Stimulated activated naive CD8-positive, alpha-beta T cell treated with anti-CD3 and anti-CD28 coated beads, Interleukin-15, Interleukin-2, amounts not matched to agents 100 ng/mL and 50 ng/mL, for 24 hours (primary cell): Measurements from ENCODE around the gene MAMLD1.
A peak's percentile ranks its signal among the peaks of the same experiment; 100 is the strongest.

Source experiments
- H3K27ac Mint-ChIP-seq: one replicate; pipeline ENCODE4 v1.8.0; 2021; ENCODE audit warnings: mild to moderate bottlenecking, mixed read lengths
- H3K27me3 Mint-ChIP-seq: one replicate; pipeline ENCODE4 v1.8.0; 2021; ENCODE audit warnings: mixed read lengths
- H3K36me3 Mint-ChIP-seq: one replicate; pipeline ENCODE4 v1.8.0; 2021; ENCODE audit warnings: low read depth, mixed read lengths
- H3K4me1 Mint-ChIP-seq: one replicate; pipeline ENCODE4 v1.8.0; 2021; ENCODE audit warnings: low read depth, mixed read lengths
- H3K4me3 Mint-ChIP-seq: one replicate; pipeline ENCODE4 v1.8.0; 2021; ENCODE audit warnings: mild to moderate bottlenecking, mixed read lengths
- H3K9me3 Mint-ChIP-seq: one replicate; pipeline ENCODE4 v1.8.0; 2021; ENCODE audit warnings: mixed read lengths

Gene MAMLD1

DNA sequence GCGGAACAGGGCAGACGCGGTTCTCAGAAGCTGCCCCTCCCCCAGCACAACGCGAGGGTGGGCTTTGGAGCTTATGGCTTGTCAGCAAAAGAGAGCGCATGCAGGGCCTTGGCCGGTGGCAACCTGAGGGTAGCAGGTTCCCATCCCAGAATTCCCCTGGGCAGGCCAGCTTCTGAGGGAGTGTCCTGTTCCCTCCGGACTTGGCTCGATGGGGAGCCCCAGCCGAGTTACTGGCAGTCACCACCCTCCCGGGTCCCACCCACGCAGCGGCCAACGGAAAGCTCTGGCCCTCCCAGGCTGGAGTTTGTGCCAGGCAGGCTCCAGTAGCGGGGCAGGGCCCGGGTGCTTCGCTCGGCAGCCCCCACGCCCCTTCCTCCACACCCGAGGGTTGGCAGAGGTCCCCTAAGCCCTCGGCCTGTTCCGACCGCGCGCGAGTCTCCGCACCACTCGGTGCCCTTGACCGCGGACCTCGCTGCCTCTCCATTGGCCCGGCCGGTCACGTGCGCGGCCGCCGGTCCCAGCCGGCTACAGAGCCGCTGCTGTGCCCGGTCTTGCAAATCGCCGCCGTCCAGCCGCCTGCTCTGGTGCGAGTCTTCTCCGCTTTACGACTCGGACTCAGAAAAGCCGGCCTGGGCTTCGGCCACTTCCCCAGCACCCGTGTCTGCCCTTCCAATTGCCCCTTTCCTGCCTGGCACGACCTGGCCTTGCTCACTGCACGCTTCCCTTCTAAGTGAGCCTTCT, 184.4 kb downstream of the MAMLD1 start:
- Mint-ChIP-seq H3K27ac (peak overlapping the region; percentile 65), H3K4me1 (peaks cover 32% of the 10 kb centered on the region), H3K36me3 (no peaks in the 10 kb centered on the region), H3K4me3 (peak overlapping the region; percentile 63), H3K9me3 (no peaks in the 10 kb centered on the region), H3K27me3 (no peaks in the 10 kb centered on the region)

- H3K36me3 Mint-ChIP-seq = no peaks in the 10 kb centered on the region
- H3K27me3 Mint-ChIP-seq = no peaks in the 10 kb centered on the region
- peaks cover 32% of the 10 kb centered on the region for H3K4me1 Mint-ChIP-seq
- H3K27ac Mint-ChIP-seq = no peak overlapping the region
- H3K9me3 Mint-ChIP-seq = no peaks in the 10 kb centered on the region
- peak overlapping the region; percentile 63 for H3K4me3 Mint-ChIP-seq
These were observed 185.1 kb downstream of the MAMLD1 start for GRCh38 chrX:150548251-150548650.

GRCh38 chrX:150548684-150549083, 185.6 kb downstream of the MAMLD1 start:
- H3K4me1 Mint-ChIP-seq = peaks cover 28% of the 10 kb centered on the region
- H3K27me3 Mint-ChIP-seq = no peaks in the 10 kb centered on the region
- H3K36me3 Mint-ChIP-seq = no peaks in the 10 kb centered on the region
- no peak overlapping the region for H3K4me3 Mint-ChIP-seq
- H3K27ac Mint-ChIP-seq = no peak overlapping the region
- H3K9me3 Mint-ChIP-seq = no peaks in the 10 kb centered on the region

GRCh38 chrX:150551963-150552362, 188.8 kb downstream of the MAMLD1 start:
- Mint-ChIP-seq H3K9me3 (no peaks in the 10 kb centered on the region), H3K4me3 (no peak overlapping the region), H3K27ac (no peak overlapping the region), H3K36me3 (no peaks in the 10 kb centered on the region), H3K4me1 (peaks cover 16% of the 10 kb centered on the region), H3K27me3 (no peaks in the 10 kb centered on the region)

GRCh38 chrX:150558424-150558823, 195.3 kb downstream of the MAMLD1 start:
- Mint-ChIP-seq H3K27ac (no peak overlapping the region), H3K36me3 (no peaks in the 10 kb centered on the region), H3K9me3 (no peaks in the 10 kb centered on the region), H3K27me3 (no peaks in the 10 kb centered on the region), H3K4me1 (no peaks in the 10 kb centered on the region), H3K4me3 (no peak overlapping the region)
